Right kidney (tissue), 1 donor: ENCODE data around the gene JPH3.

Experiments
- DNase-seq: peaks from one replicate; pipeline ENCODE4 v3.0.0-alpha.2; 2016

Gene JPH3

GRCh38 chr16:87626905-87627304 is 24.6 kb downstream of the JPH3 start:
- DNase-seq = no peak

DNA sequence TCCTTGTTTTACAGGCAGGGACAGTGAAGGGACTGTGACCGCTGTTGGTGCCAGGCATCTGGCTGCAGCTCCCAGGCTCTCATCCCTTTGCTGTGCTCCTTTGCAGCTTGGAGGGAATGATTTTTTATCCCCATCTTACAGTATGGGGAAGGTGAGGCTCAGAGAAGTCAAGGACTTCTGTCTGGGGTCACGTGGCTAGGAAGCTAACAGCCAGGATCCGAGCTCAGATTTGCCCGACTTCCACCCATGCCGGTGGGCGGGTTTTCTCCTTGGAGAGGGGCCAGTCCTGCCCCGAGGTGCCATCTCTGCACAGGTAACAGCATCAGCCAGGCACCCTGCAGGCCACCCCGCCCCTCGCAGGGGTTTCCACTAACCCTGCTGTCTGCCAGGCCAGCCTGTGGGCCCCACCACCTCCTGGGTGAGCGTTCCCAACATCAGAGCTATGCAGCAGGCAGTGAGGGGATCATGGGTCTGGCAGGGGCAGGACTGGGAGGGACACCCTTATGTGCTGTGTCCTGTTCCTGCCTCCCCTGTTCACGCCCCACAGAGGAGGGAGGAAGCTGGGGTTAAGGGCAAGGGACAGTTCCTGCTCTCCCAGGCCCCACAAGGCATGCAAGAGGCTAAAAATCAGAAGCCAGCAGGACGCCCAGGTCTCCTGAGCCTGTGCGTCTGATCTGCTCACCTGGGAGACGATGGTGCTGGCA is 25.4 kb downstream of the JPH3 start:
- no peak for DNase-seq

DNA sequence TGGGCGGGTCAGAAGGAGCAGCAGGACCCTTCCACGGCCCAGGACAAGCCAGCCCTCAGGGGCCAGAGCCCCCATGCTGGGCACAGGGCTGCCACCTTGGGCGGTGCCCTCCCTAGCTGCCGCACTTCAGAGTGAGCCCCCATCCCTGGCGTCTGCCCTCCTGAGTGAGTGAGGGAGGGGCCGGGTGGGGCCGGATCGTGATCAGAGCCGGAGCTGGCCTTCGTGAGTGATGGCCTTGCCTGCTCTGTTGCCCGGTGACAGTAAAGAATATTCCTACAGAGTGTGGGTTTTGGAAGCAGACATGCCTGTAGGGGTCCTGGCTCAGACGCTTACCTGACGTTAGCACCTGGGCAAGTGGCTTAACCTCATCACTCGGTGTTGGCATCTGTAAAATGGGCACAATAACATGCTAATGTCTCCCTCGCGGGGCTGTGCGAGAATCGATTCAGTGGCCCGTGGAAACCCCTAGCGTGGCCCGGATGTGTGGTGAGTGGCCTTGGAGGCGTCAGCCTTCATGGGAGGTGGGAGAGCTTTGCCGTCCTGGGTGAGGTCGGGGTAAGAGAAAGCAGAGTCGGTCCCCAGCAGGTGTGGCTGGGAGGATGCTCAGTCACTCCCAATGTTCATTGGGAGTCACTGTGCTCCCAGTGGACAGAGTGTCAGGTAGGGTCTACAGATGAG is 26.1 kb downstream of the JPH3 start:
- DNase-seq = no peak

- no peak for DNase-seq
Measured at GRCh38 chr16:87628940-87629339, 26.6 kb downstream of the JPH3 start.

- DNase-seq = no peak
Measured at GRCh38 chr16:87631067-87631466, 28.8 kb downstream of the JPH3 start.

- DNase-seq = no peak
Measured at GRCh38 chr16:87634411-87634810, 32.1 kb downstream of the JPH3 start.

GRCh38 chr16:87635541-87636049 is 33.3 kb downstream of the JPH3 start:
- DNase-seq = peak; percentile 58

DNA sequence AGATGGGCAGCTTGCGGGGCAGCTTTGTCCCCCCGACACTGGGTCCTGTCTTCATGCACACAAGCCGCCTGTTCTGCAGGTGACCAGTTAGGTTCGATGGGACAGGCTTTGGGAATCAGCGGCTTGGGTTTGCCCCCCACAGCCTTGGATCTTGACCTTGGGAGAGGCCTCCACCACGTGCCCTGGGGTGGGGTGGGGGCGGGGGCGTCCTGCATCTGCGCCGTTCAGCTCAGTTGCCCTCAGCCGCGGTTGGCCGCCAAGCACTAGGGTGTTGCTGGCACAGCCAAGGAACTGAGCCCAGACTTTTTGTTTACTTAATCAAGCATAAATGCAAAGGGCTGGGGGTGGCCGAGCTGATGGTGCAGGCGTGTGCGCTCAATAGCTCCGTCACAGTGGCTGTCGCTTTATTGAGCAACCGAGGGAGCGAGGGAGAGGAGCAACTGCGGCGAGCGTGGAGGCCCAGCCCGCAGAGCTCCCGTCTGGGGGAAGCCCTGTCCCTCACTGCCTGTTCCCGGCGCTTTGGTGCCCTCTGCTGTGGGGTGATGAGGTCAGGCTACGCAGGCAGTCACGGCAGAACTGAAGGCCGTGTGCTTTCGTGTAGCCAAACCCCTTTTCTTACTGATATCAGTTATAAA is 33.9 kb downstream of the JPH3 start:
- peak; percentile 56 for DNase-seq

GRCh38 chr16:87636741-87637140 is 34.4 kb downstream of the JPH3 start:
- no peak for DNase-seq

DNA sequence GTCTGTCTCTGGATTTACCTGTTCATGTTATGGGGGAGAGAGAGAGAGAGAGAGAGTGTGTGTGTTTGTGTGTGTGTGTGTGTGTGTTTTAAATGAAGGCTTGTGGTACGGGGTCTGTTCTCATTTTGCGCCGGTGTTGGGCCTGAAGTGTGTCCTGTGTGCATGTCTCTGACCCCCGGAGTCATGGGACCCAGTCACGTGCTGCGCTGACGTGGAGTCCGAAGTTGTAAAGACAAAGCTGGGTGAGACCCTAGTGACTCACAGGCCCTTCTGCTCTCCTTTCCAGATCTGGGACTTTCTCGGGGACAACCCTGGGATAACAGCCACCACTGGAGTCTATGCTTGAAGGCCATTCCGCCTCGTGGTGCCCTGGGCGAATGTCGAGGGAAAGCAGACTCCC is 35.0 kb downstream of the JPH3 start:
- DNase-seq = no peak

DNA sequence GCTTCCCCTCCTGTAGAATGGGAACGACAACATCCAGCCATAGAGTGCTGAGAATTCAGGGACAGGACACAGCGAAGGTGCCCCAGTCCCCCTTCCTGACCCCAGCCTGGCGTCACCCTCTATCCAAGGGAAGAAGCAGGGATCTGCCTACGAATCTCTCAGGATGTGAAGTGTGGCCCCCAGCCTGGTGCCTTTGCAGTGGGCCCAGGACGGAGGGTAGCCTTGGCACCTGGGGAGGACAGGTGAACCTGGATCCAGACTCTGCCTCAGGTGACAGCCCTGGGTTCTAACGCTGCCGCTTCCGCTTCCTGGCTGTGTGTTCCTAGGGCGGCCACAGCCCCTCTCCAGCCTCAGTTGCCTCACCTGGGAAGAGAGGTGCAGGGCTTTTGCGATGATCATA is 36.4 kb downstream of the JPH3 start:
- no peak for DNase-seq

DNA sequence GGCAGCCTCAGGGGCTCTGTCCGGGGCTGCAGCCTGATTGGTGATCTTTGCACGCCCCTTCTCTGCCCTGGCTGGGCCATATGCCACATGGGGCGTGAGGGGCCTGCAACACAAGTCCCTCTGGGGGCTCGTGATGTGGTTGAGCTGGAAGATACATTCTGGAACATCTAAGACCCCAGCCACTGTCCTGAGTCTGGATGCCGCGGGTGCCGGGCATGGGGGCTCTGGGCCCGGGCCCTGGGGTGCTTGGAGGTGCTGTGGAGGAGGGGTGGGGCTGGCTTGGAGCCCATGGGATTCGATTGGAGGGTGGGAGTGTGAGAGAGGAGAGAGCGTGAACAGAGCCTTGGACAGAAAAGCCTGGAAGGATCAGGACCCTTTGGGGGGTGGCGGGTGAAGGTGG is 39.4 kb downstream of the JPH3 start:
- DNase-seq = no peak

DNA sequence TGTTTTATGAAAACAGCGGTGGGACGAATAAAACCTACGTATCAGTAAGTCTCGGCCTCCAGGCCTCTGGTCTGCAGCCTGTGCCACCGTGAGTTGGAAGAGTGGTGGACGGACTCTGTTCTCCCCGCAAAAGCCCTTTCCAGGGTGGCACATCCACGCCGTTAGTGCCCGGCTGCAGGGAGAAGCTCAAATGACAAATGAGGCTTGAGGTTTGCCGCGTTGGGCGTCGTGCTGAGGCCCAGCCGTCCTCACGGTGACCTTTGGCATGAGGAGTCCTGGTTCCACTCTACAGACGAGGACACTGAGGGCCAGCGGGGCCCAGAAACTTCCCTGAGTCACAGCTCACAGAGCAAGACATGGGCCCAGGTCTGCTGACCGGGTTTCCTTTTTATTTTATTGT is 40.2 kb downstream of the JPH3 start:
- DNase-seq = no peak

GRCh38 chr16:87644186-87644585 is 41.9 kb downstream of the JPH3 start:
- no peak for DNase-seq

DNA sequence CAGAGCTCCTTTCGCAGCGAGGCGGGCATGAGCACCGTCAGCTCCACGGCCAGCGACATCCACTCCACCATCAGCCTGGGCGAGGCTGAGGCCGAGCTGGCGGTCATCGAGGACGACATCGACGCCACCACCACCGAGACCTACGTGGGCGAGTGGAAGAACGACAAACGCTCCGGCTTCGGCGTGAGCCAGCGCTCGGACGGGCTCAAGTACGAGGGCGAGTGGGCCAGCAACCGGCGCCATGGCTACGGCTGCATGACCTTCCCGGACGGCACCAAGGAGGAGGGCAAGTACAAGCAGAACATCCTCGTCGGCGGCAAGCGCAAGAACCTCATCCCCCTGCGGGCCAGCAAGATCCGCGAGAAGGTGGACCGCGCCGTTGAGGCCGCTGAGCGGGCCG is 42.3 kb downstream of the JPH3 start:
- no peak for DNase-seq

- DNase-seq = no peak
Measured at GRCh38 chr16:87645802-87646201, 43.5 kb downstream of the JPH3 start.

GRCh38 chr16:87647431-87648185 is 45.3 kb downstream of the JPH3 start:
- no peak for DNase-seq

DNA sequence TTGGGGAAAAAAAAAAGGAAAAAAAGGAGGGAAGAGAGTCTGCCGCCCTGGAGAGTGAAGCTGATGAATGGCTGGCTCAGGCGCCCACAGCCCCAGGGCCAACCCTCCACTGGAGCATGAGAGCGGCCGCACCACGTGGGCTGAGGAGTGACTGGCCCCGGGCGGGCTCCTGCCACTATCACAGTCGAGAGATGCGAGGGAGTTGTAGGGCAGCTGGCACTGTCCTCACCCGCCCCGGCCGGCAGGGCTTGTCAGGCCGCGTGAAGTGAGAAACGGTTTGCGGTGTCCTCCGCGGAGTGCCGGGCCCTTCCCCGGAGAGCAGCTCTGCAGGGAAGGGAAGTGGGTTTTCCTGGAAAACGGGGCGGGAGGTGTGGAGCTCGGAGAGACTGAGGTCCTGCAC is 45.9 kb downstream of the JPH3 start:
- peak; percentile 37 for DNase-seq

DNA sequence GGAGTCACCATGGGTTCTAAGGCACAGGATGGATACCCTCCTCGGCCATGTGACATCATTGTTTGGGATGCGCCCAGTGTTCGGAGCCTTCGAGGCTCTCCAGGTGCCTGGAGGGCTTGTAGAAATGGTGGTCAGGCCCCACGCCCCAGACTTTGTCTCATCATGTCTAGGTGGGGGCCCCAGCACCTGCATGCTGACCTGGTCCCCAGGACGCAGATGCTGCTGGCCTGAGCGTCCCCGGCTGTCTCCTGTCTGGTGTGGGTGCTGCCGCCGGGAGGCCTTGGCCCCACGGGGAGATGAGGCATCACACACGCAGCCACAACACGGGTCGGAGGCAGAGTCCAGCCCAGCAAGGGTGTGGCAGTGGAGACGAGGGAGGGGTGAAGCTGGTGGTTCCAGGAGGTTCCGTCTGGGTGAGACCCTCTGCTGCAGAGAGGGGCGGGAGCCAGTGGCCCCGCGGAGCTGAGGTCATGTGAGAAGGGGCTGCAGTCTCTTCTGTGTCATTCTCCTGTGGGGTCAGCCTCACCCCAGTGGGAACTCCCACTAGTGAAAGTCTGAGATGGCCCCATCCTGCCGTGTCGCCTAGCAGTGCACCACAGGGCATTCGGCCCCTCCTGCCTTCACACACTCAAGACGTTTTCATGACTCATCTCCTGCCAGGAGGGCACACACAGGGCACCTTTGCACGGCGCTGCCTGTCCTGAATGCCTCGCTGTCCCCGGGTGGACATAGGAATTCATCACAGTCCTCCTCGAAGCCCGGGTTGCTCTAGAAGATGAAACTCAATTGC is 46.6 kb downstream of the JPH3 start:
- no peak for DNase-seq

GRCh38 chr16:87652386-87652785 is 50.1 kb downstream of the JPH3 start:
- DNase-seq = no peak

- no peak for DNase-seq
Measured at GRCh38 chr16:87652799-87653198, 50.5 kb downstream of the JPH3 start.

DNA sequence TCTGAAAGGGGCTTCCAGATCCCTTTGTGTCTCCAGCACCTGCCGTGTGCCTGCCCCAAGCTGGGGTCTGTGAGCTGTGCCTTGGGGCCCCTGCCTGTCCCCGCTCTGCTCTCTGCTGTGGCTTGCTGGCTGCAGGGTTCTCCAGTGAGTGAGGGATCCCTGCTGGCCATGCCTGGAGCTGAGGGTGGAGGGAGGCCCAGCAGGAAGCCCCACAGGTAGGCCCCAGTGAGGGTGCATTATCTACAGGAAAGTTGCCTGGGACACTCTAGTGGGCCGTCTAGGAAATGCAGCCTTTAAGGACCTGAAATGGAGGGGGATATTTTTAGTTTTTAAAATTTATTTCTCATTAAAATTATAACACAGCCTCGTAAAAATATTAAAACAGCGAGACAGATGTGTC is 50.9 kb downstream of the JPH3 start:
- DNase-seq = no peak
